Measurements from ENCODE around the gene TEX10.

DNA sequence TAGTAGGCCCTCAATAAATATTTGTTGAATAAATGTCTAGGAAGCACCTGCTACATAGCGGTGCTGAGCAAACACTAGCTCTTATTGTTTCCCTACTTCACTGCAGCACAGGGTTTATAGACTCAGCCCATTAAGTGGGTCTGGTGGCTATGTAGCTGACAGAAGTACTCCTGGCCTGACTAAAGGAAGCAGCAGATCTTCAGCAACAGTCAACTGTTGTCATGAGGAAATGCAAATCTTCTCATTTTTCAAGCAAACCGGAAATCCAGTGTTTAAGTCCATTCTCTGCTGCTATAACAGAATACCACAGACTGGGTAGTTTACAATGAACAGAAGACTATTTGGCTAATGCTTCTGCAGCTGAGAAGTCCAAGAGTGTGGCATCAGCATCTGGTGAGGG is 2.8 kb upstream of the TEX10 start:
- TF ChIP-seq, protein P1, sequence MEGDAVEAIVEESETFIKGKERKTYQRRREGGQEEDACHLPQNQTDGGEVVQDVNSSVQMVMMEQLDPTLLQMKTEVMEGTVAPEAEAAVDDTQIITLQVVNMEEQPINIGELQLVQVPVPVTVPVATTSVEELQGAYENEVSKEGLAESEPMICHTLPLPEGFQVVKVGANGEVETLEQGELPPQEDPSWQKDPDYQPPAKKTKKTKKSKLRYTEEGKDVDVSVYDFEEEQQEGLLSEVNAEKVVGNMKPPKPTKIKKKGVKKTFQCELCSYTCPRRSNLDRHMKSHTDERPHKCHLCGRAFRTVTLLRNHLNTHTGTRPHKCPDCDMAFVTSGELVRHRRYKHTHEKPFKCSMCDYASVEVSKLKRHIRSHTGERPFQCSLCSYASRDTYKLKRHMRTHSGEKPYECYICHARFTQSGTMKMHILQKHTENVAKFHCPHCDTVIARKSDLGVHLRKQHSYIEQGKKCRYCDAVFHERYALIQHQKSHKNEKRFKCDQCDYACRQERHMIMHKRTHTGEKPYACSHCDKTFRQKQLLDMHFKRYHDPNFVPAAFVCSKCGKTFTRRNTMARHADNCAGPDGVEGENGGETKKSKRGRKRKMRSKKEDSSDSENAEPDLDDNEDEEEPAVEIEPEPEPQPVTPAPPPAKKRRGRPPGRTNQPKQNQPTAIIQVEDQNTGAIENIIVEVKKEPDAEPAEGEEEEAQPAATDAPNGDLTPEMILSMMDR (IDR thresholded peaks at IDR 0.05): no peak
- no peak for TF ChIP-seq POLR2A (IDR thresholded peaks at IDR 0.05)

Measured in esophagus squamous epithelium (tissue), 4 donors.